ENCODE results near the gene MAPK8IP3. TPM values are rescaled to one million over a fixed set of nuclear protein-coding genes. Genes with fewer than 3 reads are reported as not detected.

MAPK8IP3 gene
- total and polyA plus RNA-seq, 8 donors = 25.5 to 244 (median 50.3) TPM

- FAIRE-seq (no peak), ATAC-seq (no peak), DNase-seq (peak in 3 of 6 donors; percentile 28 to 79 (median 49))
- Histone ChIP-seq H3K27ac (no peak overlapping the region), H3K9me3 (no peaks in the 10 kb centered on the region), H3K4me3 (no peak overlapping the region), H3K27me3 (no peaks in the 10 kb centered on the region), H3K4me1 (peaks cover 11 to 19% (median 17%) of the 10 kb centered on the region in 3 donors), H3K36me3 (peaks cover 0 to 25% (median 10%) of the 10 kb centered on the region in 3 donors)
- WGBS, 2 donors = 82 to 84% methylated on average over 24 to 28 of the region's 28 CpGs
- intact Hi-C loops (cut with DNase I) = no loop called here
- TF ChIP-seq, protein P1, sequence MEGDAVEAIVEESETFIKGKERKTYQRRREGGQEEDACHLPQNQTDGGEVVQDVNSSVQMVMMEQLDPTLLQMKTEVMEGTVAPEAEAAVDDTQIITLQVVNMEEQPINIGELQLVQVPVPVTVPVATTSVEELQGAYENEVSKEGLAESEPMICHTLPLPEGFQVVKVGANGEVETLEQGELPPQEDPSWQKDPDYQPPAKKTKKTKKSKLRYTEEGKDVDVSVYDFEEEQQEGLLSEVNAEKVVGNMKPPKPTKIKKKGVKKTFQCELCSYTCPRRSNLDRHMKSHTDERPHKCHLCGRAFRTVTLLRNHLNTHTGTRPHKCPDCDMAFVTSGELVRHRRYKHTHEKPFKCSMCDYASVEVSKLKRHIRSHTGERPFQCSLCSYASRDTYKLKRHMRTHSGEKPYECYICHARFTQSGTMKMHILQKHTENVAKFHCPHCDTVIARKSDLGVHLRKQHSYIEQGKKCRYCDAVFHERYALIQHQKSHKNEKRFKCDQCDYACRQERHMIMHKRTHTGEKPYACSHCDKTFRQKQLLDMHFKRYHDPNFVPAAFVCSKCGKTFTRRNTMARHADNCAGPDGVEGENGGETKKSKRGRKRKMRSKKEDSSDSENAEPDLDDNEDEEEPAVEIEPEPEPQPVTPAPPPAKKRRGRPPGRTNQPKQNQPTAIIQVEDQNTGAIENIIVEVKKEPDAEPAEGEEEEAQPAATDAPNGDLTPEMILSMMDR (IDR thresholded peaks at IDR 0.05) = no peak
These were observed 70.1 kb downstream of the MAPK8IP3 start for GRCh38 chr16:1775846-1776671.

DNA sequence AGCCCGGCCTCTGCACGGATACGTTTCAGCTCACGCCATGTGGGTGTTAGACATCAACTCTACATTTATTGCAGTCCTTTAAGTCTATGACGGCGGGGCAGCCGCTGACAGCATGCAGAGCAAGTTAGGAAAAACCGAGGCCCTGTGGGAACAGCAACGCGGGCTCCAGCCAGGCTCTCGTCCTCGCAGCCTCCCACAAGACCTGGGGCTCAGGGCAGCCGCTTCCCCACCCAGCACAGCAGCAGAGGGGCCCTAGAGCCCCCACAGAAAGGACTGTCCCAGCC lies 70.6 kb downstream of the MAPK8IP3 start:
- WGBS, 2 donors = 85 to 87% methylated on average over 13 of the region's 13 CpGs
- DNase-seq (no peak), FAIRE-seq (no peak), ATAC-seq (no peak)
- H3K36me3 ChIP-seq = peaks cover 0 to 25% (median 10%) of the 10 kb centered on the region in 3 donors
- no peak overlapping the region for H3K4me3 ChIP-seq
- intact Hi-C loops (cut with DNase I) = no loop called here
- H3K9me3 ChIP-seq = no peaks in the 10 kb centered on the region
- H3K27ac ChIP-seq = no peak overlapping the region
- TF ChIP-seq, protein P1 (IDR thresholded peaks at IDR 0.05) = no peak
- no peaks in the 10 kb centered on the region for H3K27me3 ChIP-seq
- peaks cover 17 to 21% (median 20%) of the 10 kb centered on the region in 3 donors for H3K4me1 ChIP-seq

DNA sequence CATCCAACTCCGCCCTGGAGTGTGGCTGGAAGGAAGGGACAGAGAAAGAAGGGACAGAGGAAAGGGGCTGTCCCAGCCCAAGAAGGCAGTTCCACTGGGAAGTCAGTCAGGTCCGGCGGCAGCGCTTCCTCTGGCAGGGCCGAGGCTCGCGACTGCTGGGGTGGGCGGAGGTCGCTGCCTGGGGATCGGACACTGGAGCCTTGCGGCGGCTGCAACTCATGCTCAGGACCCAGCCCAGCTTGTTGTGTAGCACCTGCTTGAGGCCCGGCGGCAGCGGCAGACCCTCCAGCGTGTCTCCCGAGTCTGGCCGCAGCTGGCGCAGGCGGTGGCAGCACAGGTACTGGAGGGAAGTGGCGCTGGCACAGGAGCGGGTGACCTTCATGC lies 71.0 kb downstream of the MAPK8IP3 start:
- Histone ChIP-seq H3K9me3 (no peaks in the 10 kb centered on the region), H3K4me1 (peaks cover 18 to 21% (median 20%) of the 10 kb centered on the region in 3 donors), H3K36me3 (peaks cover 0 to 25% (median 10%) of the 10 kb centered on the region in 3 donors), H3K27me3 (no peaks in the 10 kb centered on the region), H3K27ac (no peak overlapping the region), H3K4me3 (no peak overlapping the region)
- intact Hi-C loops (cut with DNase I) = no loop called here
- TF ChIP-seq, protein P1 (IDR thresholded peaks at IDR 0.05) = no peak
- no peak for ATAC-seq
- WGBS, 2 donors = 92 to 95% methylated on average over 22 of the region's 22 CpGs
- DNase-seq = peak in 3 of 6 donors; percentile 11 to 39 (median 32)
- FAIRE-seq = no peak

DNA sequence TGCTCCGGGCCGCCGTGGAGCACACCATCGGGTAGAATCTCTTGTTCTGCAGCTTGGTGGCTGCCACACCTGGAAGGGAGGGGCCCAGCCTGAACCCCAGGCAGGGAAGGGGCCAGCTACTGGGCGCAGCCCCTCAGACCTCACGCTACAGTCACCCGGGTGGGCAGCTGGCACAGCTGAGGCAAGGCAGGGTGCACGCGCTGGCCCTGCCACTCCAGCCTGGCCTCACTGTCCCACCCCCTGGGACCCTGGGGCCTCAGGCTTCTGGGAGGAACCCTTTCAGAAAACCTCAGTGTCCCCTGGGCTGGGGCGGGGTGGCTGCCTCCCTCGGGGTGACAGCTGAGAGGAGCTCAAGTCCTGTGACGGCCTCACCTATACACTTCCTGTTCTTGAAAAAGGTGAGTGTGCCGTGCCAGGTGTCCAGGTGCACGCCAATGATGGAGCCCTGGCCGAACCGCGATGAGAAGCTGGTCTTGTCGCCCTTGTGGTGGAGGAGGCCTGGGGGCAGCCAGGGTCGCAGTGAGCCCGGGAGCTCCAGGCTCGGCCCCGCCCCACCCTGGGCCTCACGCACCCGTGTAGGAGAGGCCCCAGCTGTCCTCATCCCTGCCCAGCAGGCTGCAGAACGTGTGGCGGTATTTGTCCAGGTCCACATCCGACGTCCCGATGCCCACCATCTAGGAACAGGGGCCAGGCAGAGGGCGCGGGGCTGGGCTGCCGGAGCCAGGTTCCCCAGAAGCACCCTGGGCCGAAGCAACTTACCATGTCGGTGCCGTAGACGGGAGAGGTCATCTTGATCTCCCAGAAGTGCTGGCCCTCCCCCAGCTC lies 71.6 kb downstream of the MAPK8IP3 start:
- Histone ChIP-seq H3K9me3 (no peaks in the 10 kb centered on the region), H3K27ac (no peak overlapping the region), H3K27me3 (no peaks in the 10 kb centered on the region), H3K4me3 (no peak overlapping the region), H3K4me1 (peaks cover 18 to 21% (median 20%) of the 10 kb centered on the region in 3 donors), H3K36me3 (peaks cover 0 to 25% (median 10%) of the 10 kb centered on the region in 3 donors)
- no peak for FAIRE-seq
- WGBS, 2 donors = 81 to 85% methylated on average over 35 to 36 of the region's 36 CpGs
- intact Hi-C loops (cut with DNase I) = no loop called here
- TF ChIP-seq, protein P1 (IDR thresholded peaks at IDR 0.05) = no peak
- no peak for ATAC-seq
- peak in 5 of 6 donors; percentile 11 to 82 (median 30) for DNase-seq
